Liver (tissue), 3 donors: ENCODE measurements around the gene DIPK1B.

Experiments
- FOXA1 ChIP-seq: IDR thresholded peaks from 2 replicates; pipeline ENCODE4 v1.6.1; 2016; ENCODE audit warnings: antibody characterized with exemption
- GABPA ChIP-seq, 2 donors: IDR thresholded peaks in 1 of 2; conservative IDR thresholded peaks in 1 of 2; 2 replicates each; pipeline ENCODE4 v1.6.1; 2016; ENCODE audit warnings: antibody characterized with exemption in 2 of 2, mild to moderate bottlenecking in 1 of 2, moderate library complexity in 1 of 2
- HNF4G ChIP-seq: IDR thresholded peaks from 2 replicates; pipeline ENCODE4 v1.6.1; 2016; ENCODE audit warnings: antibody characterized with exemption
- JUND ChIP-seq, 2 donors: IDR thresholded peaks; 2 replicates each; pipeline ENCODE4 v1.6.1; 2016; ENCODE audit warnings: antibody characterized with exemption in 2 of 2
- NR2F2 ChIP-seq: IDR thresholded peaks from 2 replicates; pipeline ENCODE4 v1.6.1; 2016; ENCODE audit warnings: antibody characterized with exemption
- RAD21 ChIP-seq, 2 donors: IDR thresholded peaks; 2 replicates each; pipeline ENCODE4 v1.6.1; 2016; ENCODE audit warnings: antibody characterized with exemption in 2 of 2, mild to moderate bottlenecking in 2 of 2
- REST ChIP-seq: IDR thresholded peaks from 2 replicates; pipeline ENCODE4 v1.6.1; 2016; ENCODE audit warnings: antibody characterized with exemption, mild to moderate bottlenecking
- RXRA ChIP-seq, 2 donors: IDR thresholded peaks; 2 replicates each; pipeline ENCODE4 v1.6.1; 2017 to 2018; ENCODE audit warnings: antibody characterized with exemption in 2 of 2, mild to moderate bottlenecking in 1 of 2
- SP1 ChIP-seq: IDR thresholded peaks from 2 replicates; pipeline ENCODE4 v1.6.1; 2018; ENCODE audit warnings: antibody characterized with exemption, mild to moderate bottlenecking
- TAF1 ChIP-seq: conservative IDR thresholded peaks from 2 replicates; pipeline ENCODE4 v1.6.1; 2016; ENCODE audit warnings: antibody characterized with exemption, mild to moderate bottlenecking
- YY1 ChIP-seq: IDR thresholded peaks from 2 replicates; pipeline ENCODE4 v1.6.1; 2016; ENCODE audit warnings: antibody characterized with exemption, mild to moderate bottlenecking
- ZBTB33 ChIP-seq: IDR thresholded peaks from 2 replicates; pipeline ENCODE4 v1.6.1; 2016; ENCODE audit warnings: antibody characterized with exemption
- TF ChIP-seq, protein P1 (sequence below): fragments of 150-350 bp; IDR thresholded peaks from 2 replicates; pipeline ENCODE4 v1.5.1; 2017; ENCODE audit warnings: improper control_type of control experiment, low read depth, low read length; ENCODE audit not compliant: missing input control
- TF ChIP-seq, protein P2 (sequence below): IDR thresholded peaks from 2 replicates; pipeline ENCODE4 v1.6.1; 2016; ENCODE audit warnings: antibody characterized with exemption
- donor health status: healthy.
- donor health status: healthy.

- no peak for TF ChIP-seq RAD21 (IDR thresholded peaks at IDR 0.05)
- TF ChIP-seq JUND (IDR thresholded peaks at IDR 0.05), result no peak
- TF ChIP-seq, protein P1, sequence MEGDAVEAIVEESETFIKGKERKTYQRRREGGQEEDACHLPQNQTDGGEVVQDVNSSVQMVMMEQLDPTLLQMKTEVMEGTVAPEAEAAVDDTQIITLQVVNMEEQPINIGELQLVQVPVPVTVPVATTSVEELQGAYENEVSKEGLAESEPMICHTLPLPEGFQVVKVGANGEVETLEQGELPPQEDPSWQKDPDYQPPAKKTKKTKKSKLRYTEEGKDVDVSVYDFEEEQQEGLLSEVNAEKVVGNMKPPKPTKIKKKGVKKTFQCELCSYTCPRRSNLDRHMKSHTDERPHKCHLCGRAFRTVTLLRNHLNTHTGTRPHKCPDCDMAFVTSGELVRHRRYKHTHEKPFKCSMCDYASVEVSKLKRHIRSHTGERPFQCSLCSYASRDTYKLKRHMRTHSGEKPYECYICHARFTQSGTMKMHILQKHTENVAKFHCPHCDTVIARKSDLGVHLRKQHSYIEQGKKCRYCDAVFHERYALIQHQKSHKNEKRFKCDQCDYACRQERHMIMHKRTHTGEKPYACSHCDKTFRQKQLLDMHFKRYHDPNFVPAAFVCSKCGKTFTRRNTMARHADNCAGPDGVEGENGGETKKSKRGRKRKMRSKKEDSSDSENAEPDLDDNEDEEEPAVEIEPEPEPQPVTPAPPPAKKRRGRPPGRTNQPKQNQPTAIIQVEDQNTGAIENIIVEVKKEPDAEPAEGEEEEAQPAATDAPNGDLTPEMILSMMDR, result no peak
- TF ChIP-seq ZBTB33, result no peak
- no peak for TF ChIP-seq REST
- TF ChIP-seq, protein P2, sequence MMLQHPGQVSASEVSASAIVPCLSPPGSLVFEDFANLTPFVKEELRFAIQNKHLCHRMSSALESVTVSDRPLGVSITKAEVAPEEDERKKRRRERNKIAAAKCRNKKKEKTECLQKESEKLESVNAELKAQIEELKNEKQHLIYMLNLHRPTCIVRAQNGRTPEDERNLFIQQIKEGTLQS, result no peak
- no peak for TF ChIP-seq FOXA1
- TF ChIP-seq GABPA (IDR thresholded peaks at IDR 0.05 in 1 of 2, conservative IDR thresholded peaks at IDR 0.05 in 1 of 2), result no peak
- TF ChIP-seq HNF4G, result no peak
- no peak for TF ChIP-seq SP1
- no peak for TF ChIP-seq TAF1
- no peak for TF ChIP-seq RXRA (IDR thresholded peaks at IDR 0.05)
- TF ChIP-seq YY1, result no peak
- no peak for TF ChIP-seq NR2F2
These were observed 2.5 kb downstream of the DIPK1B start for GRCh38 chr9:136714893-136715274.
